ENCODE results near the gene PHF21B.
"Not testable (repeated sequence)": the region's sequence is repeated elsewhere in the genome, so short reads cannot be mapped to it uniquely, and the experiment has no call there.

Gene PHF21B

DNA sequence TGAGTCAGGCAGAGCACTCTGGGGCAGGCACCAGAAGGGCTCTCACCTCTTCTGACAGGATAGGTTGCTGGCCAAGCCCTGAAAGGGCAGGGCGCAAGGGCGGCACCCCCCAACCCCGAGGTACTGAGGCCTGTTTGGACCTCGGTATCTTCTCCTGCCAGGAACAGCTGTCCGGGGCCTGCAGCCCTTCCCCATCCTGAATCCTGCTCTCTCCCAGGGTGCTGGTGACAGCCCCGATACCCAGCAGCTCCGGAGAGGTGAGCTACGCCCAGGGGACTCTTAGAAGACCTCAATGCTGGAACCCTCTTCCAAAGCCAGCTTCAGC lies 79.1 kb downstream of the PHF21B start:
- no peak for DNase-seq

DNA sequence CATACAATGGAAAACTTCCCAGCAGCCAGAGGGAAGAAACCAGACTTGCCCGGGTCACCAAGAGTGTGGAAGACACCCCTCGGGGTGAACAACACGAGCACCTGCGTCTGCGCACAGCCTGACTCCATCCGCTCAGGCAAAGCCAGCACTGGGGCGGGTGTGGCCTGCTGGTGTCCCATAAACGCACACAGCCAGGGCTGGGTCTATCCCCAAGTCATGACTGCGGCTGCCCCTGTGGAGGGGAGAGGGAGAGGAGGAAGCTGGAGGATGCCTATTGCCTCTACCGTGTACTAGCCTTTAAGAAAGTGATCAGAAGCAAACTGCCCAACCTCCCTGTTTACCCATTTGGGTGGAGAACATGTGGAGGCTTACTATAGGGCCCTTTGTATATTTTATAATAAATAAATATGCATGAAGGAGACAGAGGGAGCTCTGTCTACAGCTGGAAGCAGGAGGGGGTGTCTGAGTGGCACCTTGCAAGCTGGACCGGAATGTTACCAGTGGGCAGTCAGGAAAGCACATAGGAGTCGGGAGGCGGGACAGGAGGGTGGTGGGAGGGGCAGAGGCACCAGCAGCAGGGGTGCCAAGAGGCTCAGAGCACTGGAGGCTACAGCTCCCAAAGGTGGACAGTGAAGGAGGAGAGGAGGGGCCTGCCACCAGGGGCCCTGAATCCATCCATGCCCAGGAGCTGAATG lies 79.6 kb downstream of the PHF21B start:
- DNase-seq, result no peak

DNA sequence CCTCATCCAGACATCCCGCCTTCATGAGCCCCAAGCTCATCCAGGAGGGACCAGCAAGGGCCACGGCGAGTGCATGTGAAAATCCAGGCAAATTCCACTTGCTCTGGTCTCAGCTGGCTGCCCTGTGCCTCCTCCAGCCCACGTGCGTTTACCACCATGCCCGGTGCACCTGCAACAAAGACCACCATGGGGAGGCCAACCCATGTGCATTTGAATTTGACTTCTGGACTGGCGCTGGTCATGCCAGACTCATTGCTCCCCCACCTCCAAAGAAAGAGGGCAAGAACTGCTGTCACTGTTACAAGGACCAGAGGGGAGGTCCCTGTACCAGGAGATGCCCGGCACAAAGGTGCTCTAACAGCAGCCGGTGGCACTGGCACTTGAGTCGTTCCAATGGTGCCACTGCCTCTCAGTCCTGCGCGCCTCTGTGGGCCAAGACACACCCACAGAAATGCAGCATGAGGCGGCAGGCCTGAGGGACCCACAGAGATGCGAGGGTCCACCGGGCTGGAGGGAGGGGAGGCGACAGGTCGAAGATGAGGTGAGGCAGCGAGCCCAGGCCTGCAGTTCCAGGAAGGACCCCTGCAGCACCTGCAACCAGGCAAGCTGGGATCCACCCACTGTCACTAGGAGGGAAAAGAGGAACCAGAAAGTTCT lies 80.3 kb downstream of the PHF21B start:
- DNase-seq, result no peak

DNA sequence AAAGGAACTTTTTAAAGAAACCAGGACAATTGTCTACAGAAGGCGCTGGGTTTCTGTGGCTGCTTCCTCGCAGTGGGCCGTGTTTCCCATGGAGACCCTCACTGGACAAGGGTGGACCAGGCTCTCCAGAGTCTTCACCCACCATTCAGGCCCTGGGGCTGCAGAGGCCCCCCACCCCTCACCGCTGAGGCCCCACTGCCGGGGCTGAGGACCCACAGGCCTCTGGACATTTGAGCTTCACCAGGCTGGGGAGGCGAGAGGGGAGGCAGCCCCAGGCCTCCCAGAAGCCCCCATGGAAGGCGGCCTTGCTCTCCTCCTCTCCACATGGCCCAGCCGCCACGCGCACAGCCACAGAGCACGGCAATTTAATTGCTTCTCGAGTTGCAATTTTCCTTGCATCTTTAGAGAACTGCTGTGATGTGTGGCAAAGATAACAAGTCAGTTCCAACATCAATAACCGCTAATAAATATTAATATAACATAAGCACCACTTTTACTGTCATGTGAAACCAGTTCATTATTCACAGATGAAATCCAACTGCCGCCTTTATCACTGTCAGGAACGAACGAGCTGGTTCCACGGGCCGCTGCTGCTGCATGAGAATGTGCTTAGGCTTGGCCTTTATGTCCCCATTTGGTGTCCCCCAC lies 81.0 kb downstream of the PHF21B start:
- DNase-seq, result no peak

DNA sequence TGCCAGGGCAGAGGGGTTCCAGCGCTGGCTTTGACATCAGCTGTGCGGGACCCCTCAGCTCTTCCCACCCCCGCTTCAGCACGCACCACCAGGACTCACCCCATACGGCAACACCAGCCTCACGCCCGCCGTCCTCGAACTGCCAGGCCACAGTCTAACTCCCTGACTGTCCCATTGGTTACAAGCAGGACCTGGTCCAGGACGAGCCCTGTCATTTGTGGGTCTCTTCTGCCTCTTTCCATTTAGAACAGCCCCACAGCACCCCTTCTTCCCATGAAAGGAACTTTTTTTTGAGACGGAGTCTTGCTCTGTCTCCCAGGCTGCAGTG lies 81.7 kb downstream of the PHF21B start:
- DNase-seq, result no peak

DNA sequence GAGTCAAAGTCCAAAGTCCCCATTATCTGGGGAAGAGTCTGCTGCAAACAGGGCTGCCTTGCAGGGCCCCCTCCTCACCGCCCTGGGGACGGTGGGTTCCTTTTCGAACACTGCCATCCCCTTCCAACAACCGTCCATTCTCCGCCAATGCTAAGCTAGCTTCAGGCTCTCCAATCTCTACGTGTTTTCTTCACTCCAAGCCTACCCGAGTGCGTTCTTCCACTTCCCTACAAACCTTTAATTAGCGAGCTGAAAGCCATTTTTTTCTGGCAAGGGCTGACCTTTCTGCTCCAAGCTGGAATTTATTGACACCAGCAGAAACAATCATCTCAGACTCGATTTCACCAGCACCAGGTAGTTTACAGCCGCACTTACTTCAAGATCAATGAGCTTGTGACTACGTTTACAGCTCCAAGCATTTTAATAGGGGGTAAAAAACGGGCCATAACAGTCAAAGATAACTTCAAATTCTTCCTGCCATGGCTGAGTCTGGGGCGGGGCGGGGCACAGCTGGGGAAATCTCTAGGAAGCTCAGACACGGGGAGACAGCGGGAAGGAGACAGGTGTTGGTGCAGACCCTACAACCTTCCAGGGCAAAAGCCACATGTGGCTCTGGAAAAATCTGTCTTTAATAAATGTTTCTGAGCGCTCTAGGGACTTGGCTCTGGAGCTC lies 82.2 kb downstream of the PHF21B start:
- no peak for DNase-seq

DNA sequence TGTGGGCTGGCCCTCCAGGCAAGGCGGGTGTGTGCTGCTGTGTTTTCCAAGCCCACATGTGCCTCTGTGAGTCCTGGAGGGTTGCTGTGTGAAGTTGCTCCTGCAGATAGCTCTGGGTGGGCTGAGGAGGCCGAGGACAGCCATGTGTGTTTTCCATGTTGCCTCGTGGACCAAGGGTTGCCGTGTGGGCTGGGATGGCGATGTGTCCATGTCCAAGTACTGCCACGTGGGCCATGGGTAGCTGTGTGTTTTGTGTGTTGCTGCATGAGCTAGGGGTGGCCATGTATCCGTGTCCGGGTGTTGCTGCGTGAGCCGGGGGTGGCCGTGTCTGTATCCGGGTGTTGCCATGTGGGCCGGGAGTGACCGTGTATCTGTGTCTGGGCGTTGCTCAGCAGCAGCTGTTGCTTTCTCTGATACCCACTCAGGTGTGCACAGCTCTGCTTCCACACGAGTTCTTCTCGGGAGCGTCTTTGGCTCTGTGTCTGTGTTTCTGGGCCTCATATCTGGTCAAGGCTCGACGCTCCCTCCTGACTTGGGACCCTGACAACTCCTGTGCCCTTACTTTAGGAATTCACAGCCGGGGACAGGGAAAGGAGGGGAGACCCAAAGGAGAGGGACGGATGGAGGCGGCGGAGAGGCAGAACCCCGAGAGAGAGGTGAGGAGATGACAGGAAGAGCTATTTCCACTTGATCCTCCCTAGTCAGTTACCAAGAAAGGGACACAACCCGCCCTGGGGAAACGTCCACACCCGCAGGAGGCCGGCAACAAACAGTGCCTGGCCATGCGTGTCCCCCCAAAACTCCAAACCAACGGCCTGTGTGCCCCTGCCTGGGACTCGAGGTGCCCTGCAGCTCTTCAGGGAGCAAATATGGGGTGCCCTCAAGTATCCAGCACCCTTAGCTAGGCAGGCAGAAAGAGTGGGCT lies 83.1 kb downstream of the PHF21B start:
- no peak for DNase-seq

DNA sequence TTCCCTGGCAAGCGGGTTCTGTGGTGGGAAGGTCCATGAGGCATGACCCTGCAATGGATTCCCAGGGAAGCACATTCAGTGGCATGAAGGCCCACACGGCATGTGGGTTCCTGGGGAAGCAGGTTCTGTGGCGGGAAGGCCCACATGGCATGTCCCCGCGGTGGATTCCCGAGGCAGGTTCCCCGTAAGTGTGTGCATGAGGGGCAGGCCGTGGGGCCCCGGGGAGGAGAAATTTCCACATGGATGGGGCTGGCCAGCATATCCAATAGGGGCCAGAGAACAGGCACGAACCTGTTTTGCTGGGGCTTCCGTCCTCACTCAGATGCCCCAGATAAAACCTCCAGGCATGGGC lies 83.7 kb downstream of the PHF21B start:
- no peak for DNase-seq

DNA sequence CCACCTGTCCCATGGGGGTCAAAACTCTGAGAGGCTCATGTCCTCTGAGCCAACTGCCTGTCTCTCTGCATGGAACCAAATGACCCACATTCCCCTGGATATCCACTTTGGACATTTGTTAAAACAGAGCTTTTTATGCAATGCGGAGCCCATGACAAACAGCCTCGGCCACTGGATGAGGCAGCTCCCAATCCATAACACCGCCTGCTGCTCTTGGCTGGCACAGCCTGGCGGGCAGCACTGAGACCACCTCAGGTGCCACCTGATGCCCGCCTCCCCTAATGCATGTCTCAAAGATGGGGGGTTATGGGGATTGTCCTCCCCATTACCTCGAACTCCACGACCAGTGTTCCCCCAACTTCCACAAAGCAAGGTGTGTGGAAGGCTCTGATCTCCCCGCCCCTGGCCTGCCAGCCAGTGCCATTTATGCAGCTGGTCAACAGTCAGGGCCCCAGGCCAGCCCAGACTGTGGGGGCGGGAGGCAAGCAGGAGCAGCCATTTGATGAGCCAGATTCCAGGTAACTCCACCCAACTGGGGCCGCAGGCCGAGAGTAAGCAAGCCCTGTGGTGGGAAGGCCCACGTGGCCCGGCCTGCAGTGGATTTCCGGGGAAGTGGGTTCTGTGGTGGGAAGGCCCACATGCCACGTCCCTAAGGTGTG lies 84.2 kb downstream of the PHF21B start:
- DNase-seq, result no peak

DNA sequence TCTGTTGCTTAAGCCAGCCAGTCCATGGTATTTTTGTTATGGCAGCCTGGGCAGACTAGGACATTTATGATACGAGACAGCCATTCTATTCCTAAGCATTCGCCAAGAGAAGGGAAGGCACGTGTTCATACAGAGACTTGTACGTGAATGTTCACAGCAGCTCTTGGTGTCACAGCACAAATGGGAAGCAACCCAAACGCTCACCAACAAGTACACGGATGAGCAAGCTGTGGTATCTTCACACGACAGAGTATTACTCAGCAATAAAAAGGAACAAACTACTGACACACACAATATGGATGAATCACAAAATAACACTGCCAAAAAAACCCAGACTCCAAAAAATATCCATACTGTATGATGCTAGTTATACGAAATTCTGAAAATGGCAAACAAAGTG lies 85.1 kb downstream of the PHF21B start:
- DNase-seq, result peak; percentile 10

DNA sequence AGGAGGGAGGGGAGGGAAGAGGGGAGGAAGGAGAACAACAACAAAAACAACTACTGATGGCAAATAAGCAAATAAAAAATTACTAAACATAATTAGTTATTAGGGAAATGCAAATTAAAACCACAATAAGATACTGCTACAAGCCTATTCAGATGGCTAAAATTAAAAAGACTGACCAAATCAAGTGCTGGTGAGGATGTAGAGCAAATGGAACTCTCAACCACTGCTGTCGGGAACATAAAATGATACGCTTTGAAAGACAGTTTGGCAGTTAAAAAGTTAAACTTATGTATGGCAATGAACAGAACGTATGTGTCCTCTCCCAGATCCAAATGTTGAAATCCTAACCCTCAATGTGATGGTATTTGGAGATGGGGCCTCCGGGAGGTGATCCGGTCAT lies 85.7 kb downstream of the PHF21B start:
- no peak for DNase-seq

DNA sequence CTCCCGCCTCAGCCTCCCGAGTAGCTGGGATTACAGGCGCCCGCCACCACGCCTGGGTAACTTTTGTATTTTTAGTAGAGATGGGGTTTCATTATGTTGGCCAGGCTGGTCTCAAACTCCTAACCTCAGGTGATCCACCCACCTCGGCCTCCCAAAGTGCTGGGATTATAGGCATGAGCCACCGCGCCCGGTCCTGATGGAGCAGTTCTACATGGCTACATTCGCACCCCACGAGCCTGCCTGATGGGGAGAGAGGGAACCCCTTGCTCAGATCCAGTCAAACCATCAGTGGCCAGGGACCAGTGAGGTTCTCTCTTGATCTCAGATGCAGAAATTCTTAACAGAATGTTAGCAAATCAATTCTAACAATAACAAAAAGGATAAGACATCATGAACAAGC lies 88.0 kb downstream of the PHF21B start:
- not testable (repeated sequence) for DNase-seq

DNA sequence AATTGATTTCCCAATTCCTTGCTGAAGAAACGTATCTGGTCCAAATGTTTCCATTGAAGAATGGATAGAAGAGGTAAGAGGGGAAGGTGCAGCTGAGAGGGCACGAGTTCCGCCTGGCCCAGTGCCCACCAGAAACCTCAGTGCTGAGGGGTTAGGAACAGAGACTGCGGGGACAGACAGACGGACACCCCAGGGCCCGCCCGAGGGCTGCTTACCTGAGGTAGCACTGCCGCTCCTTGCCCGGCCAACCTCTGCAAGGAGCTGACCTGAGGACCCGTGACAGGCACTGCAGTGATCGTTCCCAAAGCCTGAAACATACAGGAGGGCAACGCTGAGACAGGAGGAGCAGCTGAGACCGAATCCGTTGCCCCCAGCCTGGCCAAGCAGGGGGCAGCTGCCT lies 89.6 kb downstream of the PHF21B start:
- DNase-seq, result no peak

DNA sequence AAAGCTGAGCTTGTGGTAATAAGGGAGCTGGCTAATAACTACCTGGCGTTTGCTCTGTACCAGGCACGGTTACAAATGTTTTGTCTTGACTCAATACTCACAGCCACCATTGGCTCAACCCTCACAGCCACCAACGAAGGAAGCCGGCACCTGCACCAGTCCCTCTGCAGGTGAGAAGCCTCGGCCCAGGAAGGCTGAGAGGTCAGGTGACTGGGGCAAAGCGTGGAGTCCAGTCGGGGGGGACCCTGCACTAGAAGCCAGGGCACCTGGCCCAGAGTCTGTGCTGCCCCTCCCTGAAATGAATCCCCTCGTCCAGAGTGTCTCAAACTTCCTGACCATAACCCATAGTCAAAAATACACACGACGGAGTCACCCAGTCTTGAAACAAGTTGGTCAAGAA lies 90.1 kb downstream of the PHF21B start:
- no peak for DNase-seq

DNA sequence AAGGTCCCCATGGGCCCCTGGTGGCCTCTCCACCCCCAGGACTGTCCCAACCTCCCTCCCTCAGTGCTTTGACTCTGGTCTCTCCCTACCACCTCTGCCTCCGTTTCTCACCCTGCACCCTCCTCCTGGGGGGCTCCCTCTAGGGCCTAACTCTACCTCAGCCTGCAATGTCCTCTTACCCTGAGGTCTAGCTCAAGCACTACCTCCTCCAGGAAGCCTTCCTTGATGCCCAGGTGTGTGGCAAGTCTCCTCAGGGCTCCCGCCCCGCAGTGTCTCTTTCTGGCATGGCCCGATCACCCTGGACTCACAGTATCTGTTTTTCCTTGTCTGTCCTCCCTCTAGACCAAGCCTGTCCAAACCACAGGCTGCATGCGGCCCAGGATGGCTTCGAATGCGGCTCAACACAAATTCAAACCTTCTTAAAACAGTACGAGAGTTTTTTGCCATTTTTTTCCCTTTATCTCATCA lies 90.8 kb downstream of the PHF21B start:
- no peak for DNase-seq

DNA sequence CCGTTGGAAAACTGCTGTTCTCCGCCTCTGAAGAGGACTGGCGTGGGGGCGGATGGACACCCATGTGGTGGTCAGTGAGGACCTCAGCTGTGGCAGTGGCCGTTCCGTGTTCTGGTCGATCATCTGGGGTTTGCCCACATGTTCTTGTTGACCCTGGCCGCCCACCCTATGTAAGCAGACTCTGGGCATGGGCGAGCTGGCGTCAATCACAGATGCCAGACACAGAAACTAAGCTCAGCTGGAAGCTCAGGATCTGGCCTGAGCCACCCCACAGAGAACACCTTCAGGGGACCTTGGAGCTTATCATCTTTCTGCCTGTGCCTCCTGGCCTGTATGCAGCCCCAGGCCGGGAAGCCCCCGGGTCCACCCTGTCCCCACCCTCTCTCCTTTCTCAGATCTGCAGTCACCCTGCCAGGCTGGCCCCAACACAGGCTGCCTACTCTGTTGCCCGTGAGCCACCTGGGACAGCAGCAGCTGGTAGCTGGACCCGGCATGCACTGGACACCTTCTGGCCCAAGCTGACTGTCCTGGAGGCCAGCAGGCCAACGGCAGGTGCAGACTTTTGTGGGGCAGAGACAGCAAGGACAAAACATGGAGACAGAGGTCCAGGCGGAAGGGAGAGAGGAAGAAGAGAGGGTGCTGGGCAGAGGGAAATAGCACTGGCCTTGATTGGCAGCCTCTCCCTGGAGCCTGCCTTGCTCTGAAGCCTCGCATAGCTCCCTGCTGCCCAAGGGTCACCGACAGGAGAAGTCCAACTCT lies 91.5 kb downstream of the PHF21B start:
- no peak for DNase-seq

DNA sequence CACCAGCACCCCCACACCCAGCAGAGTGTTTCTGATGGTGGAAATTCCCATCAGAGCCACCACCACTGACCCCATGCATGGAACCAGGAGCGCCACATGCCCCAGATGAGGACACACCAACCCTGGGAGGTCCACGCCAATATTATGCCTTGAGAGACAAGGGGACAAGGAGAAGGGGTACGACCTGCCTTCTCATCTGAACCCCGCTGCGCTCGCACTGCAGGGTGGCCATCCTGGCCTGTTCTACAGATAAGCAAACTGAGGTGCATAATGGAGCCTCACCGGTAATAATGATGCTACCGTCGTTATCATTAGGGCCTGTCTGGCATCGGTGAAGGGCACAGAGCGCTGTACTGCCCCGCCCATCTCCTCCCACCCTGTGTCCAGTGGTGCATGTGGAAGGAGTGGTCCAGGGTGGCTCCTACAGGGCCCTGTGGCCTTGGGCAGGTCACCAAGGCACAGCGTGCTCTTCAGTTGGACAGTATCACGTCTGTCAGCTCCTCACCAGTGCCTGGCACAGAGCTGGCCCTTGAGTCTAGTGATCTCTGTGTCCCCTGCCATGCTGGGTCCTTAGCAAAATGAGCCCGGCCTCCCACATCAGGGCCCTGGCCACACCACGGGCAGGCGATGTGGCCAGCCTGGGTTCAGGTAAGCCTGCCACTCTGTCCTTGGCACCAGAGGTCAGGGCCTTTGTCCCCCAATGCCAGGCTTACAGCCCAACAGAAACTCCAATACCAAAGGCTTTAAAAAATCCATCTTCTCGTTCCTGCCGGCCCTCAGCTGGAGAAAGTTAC lies 92.2 kb downstream of the PHF21B start:
- no peak for DNase-seq

DNA sequence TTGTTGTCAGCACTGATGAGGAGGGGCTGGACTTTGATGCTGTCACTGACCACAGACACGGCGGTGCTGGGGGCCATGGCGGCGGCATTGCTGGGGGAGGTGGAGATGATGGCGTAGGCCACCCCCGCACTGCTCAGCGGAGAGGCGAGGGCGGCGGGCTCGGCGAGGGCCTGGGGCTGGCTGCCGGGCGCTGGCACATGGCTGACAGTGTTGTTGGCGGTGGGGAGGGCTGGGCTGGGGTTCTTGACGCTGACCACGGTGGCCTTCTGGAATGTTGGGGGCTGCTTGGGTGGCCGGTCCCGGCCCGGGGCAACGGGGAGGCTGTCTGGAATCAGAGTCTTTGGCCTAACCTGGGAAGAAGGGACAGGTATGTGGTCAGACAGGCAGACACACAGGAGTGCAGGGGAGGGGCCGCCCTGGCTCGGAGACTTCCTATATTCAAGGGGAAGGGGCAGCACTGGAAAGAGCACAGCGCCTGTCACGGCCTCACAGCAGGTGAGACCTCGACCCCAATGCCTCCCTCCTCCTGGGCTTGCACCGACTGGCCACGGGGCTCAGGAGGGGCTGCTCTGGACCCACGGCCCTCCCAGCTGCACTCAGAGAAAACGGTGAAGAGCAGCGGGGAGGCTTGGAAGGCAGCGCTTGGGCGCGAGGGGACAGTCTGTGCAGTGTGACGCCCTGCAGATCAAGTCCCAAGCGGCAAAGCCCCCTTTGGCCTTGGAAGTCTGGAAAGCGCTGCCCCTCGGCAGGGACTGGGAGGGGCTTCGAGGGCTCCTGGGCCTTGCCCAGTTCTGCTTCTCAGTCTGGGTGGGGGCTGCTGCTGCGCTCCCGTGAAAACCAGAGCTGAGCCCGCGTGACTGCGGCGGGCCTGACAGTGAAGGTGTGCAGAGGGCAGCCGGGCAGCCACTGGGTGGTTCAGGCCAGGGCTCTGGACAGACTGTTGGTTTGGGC lies 93.2 kb downstream of the PHF21B start:
- no peak for DNase-seq

DNA sequence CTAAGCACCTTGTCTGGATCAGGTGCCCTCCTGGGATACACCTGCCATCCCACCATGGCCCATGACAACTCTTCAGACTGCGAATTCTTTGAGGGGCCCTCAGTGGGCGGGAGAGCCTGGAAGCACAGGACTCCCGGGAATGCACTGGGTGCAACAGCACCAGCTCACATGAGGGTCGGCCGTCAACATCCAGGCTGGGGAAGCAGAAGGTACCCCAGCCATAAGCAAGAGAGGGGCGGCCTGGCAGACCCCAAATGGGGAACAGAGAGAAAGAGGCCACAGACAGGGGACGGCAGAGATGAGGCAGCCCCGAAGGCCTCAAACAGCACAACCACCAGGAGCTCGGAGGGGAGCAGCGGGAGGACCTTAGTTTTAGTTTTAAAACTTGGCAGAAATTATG lies 94.4 kb downstream of the PHF21B start:
- no peak for DNase-seq
